NCI-H2029 treated with DMSO at 0.1 percent for 48 hours (cell line): Measurements from ENCODE around the gene SIT1.

Source experiments
- DNase-seq: peaks from one replicate; lab custom pipeline; 2025; lab: John Stamatoyannopoulos, UW

Gene SIT1

GRCh38 chr9:35606138-35606504 is 44.6 kb downstream of the SIT1 start:
- no peak for DNase-seq

GRCh38 chr9:35605351-35606137 is 45.2 kb downstream of the SIT1 start:
- no peak for DNase-seq

GRCh38 chr9:35604578-35605350 is 46.0 kb downstream of the SIT1 start, which contains the start of gene TESK1:
Gene TESK1 (plus strand): TSS chr9:35605262. CDS start chr9:35605620, 358 bp downstream.
- DNase-seq = peak; percentile 43

- peak; percentile 92 for DNase-seq
Observed at GRCh38 chr9:35603986-35604577, 46.6 kb downstream of the SIT1 start.

- peak; percentile 78 for DNase-seq
Observed at GRCh38 chr9:35603506-35603985, 47.2 kb downstream of the SIT1 start.

GRCh38 chr9:35599763-35600604 is 50.7 kb downstream of the SIT1 start:
- no peak for DNase-seq
